ENCODE measurements around the gene PCDHA1. TPM values are rescaled to one million over a fixed set of nuclear protein-coding genes. Genes with fewer than 3 reads are reported as not detected.

PCDHA1 gene
- polyA plus RNA-seq = 0.03 to 0.07 TPM (median 0.06 TPM) in 3 replicates
- not detected for polyA plus RNA-seq (2011; ENCODE audit: low read depth)
- 0.01 and 0.04 TPM in 2 replicates for polyA plus RNA-seq (2011; cell fraction: cytosol; rRNA removed)
- 0.03 TPM in 1 of 2 replicates, not detected in the other for polyA plus RNA-seq (2011; cell fraction: nucleus; rRNA removed)
- polyA plus RNA-seq (2012; ENCODE audit: low replicate concordance) = 0.02 TPM in 1 of 2 replicates, not detected in the other
- polyA minus RNA-seq = not detected in 3 replicates
- not detected for polyA minus RNA-seq (2011; cell fraction: cytosol; rRNA and poly(A)+ RNA removed)
- polyA minus RNA-seq (2011; cell fraction: nucleus; rRNA and poly(A)+ RNA removed) = 0.11 TPM in 1 of 2 replicates, not detected in the other

DNA sequence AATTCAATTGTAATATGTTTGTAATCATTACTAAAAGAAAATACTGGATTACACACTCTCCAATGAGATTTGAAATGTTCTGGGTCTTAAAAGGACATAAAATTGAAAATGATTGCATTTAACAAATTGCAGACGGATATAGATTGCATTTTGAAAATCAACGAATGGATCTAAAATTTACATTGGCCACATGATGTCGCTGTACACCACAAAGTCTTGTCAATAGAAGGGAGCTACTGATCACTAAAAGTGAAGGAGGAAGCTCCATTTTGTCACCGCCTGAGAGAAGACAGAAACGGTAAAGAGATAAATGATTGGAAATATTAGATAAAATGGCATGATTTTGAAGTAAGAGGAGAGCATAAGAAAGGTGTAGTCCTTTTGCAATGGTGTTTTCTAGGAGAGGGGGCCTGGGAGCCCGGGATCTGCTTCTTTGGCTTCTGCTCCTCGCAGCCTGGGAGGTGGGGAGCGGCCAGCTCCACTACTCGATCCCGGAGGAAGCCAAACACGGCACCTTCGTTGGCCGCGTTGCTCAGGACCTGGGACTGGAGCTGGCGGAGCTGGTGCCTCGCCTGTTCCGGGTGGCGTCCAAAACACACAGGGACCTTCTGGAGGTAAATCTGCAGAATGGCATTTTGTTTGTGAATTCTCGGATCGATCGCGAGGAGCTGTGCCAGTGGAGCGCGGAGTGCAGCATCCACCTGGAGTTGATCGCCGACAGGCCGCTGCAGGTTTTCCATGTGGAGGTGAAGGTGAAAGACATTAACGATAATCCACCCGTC, at the start of gene PCDHA1:
Gene PCDHA1, plus strand, starts transcription at position 236 of the 782 bp plus-strand sequence.
- H3K4me1 ChIP-seq (ENCODE audit: control insufficient read depth, extremely low read depth, insufficient read depth, low read length) = no peaks in the 10 kb centered on the region
- H3K9ac ChIP-seq (ENCODE audit: control insufficient read depth, extremely low read depth, insufficient read depth, low read length) = no peak within 1 kb of the TSS
- no peaks in the 10 kb centered on the region for H4K20me1 ChIP-seq (ENCODE audit: control insufficient read depth, extremely low read depth, insufficient read depth, low read length)
- dilution Hi-C loops (cut with MboI; ENCODE audit: extremely low pct_ligation_motif_present, low sequenced_read_pairs) = no loop called here
- H3K9me3 ChIP-seq (ENCODE audit: control insufficient read depth, low read depth, low read length) = peaks cover 17% of the 10 kb centered on the region
- H3K27ac ChIP-seq (ENCODE audit: control insufficient read depth, insufficient read depth, low read length) = no peak within 1 kb of the TSS
- TF ChIP-seq, protein P1, sequence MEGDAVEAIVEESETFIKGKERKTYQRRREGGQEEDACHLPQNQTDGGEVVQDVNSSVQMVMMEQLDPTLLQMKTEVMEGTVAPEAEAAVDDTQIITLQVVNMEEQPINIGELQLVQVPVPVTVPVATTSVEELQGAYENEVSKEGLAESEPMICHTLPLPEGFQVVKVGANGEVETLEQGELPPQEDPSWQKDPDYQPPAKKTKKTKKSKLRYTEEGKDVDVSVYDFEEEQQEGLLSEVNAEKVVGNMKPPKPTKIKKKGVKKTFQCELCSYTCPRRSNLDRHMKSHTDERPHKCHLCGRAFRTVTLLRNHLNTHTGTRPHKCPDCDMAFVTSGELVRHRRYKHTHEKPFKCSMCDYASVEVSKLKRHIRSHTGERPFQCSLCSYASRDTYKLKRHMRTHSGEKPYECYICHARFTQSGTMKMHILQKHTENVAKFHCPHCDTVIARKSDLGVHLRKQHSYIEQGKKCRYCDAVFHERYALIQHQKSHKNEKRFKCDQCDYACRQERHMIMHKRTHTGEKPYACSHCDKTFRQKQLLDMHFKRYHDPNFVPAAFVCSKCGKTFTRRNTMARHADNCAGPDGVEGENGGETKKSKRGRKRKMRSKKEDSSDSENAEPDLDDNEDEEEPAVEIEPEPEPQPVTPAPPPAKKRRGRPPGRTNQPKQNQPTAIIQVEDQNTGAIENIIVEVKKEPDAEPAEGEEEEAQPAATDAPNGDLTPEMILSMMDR (optimal IDR thresholded peaks at IDR 0.05 in 1 of 3, IDR thresholded peaks at IDR 0.05 in 1 of 3, conservative IDR thresholded peaks at IDR 0.05 in 1 of 3; ENCODE audit: extremely low read depth in 1 of 3, insufficient read depth in 2 of 3, low read length in 3 of 3) = no peak
- no peak for TF ChIP-seq EZH2 (IDR thresholded peaks at IDR 0.05; ENCODE audit: low read length)
- no peaks in the 10 kb centered on the region for H3K79me2 ChIP-seq (ENCODE audit: control insufficient read depth, insufficient read depth, low read length)
- no peak within 1 kb of the TSS for H3K4me3 ChIP-seq (ENCODE audit: control insufficient read depth in 2 of 3, extremely low read depth in 1 of 3, insufficient read depth in 2 of 3, low read depth in 1 of 3, low read length in 3 of 3)
- FAIRE-seq (no peak), DNase-seq (ENCODE audit: low read depth, low spot score) (no peak)
- no peaks in the 10 kb centered on the region for H3K9me1 ChIP-seq (ENCODE audit: control insufficient read depth, extremely low read depth, insufficient read depth, low read length)
- H3K4me2 ChIP-seq (ENCODE audit: control insufficient read depth, extremely low read depth, insufficient read depth, low read depth, low read length) = no peak within 1 kb of the TSS
- H2AFZ ChIP-seq (ENCODE audit: control insufficient read depth, low read length) = no peak within 1 kb of the TSS
- H3K27me3 ChIP-seq (ENCODE audit: control insufficient read depth, extremely low read depth, insufficient read depth, low read length) = no peaks in the 10 kb centered on the region
- no peaks in the 10 kb centered on the region for H3K36me3 ChIP-seq (ENCODE audit: control insufficient read depth in 2 of 2, extremely low read depth in 1 of 2, insufficient read depth in 2 of 2, low read length in 2 of 2)

DNA sequence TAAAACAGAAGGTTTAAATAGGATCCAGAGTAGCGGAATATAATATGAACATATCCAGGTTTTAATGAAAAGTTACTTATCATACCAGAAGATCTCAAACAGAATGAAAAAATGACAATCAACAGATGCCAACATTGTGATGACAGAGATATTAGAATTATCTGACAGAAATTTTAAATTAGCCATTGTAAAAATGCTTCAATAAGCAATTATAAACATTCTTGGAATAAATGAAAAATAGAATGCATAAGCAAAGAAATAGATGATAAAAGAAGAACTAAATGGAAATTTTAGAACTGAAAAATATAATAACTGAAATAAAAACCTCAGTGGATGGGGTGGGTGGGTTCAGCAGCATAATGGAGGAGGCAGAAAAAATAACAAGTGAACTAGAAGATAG, 48.5 kb upstream of the PCDHA1 start:
- no peaks in the 10 kb centered on the region for H4K20me1 ChIP-seq (ENCODE audit: control insufficient read depth, extremely low read depth, insufficient read depth, low read length)
- dilution Hi-C loops (cut with MboI; ENCODE audit: extremely low pct_ligation_motif_present, low sequenced_read_pairs) = no loop called here

More for the DNA sequence above, 48.5 kb upstream of the PCDHA1 start:
- H3K79me2 ChIP-seq (ENCODE audit: control insufficient read depth, insufficient read depth, low read length) = no peaks in the 10 kb centered on the region
- no peaks in the 10 kb centered on the region for H3K36me3 ChIP-seq (ENCODE audit: control insufficient read depth in 2 of 2, extremely low read depth in 1 of 2, insufficient read depth in 2 of 2, low read length in 2 of 2)
- no peak for DNase-seq (ENCODE audit: low read depth, low spot score)
- no peak overlapping the region for H3K4me3 ChIP-seq (ENCODE audit: control insufficient read depth in 2 of 3, extremely low read depth in 1 of 3, insufficient read depth in 2 of 3, low read depth in 1 of 3, low read length in 3 of 3)
- no peaks in the 10 kb centered on the region for H3K9me1 ChIP-seq (ENCODE audit: control insufficient read depth, extremely low read depth, insufficient read depth, low read length)
- no peaks in the 10 kb centered on the region for H3K4me1 ChIP-seq (ENCODE audit: control insufficient read depth, extremely low read depth, insufficient read depth, low read length)
- H3K9ac ChIP-seq (ENCODE audit: control insufficient read depth, extremely low read depth, insufficient read depth, low read length) = no peak overlapping the region
- H3K27me3 ChIP-seq (ENCODE audit: control insufficient read depth, extremely low read depth, insufficient read depth, low read length) = no peaks in the 10 kb centered on the region
- TF ChIP-seq, protein P1 (optimal IDR thresholded peaks at IDR 0.05 in 1 of 3, IDR thresholded peaks at IDR 0.05 in 1 of 3, conservative IDR thresholded peaks at IDR 0.05 in 1 of 3; ENCODE audit: extremely low read depth in 1 of 3, insufficient read depth in 2 of 3, low read length in 3 of 3) = no peak
- TF ChIP-seq EZH2 (IDR thresholded peaks at IDR 0.05; ENCODE audit: low read length) = no peak
- no peak overlapping the region for H2AFZ ChIP-seq (ENCODE audit: control insufficient read depth, low read length)
- H3K9me3 ChIP-seq (ENCODE audit: control insufficient read depth, low read depth, low read length) = no peaks in the 10 kb centered on the region
- no peak for FAIRE-seq
- H3K27ac ChIP-seq (ENCODE audit: control insufficient read depth, insufficient read depth, low read length) = no peak overlapping the region
- no peak overlapping the region for H3K4me2 ChIP-seq (ENCODE audit: control insufficient read depth, extremely low read depth, insufficient read depth, low read depth, low read length)
